ENCODE measurements around the gene GFOD1. TPM values are rescaled to one million over a fixed set of nuclear protein-coding genes. Genes with fewer than 3 reads are reported as not detected.

The GFOD1 gene
- total RNA-seq, 1 donor from 2014 or later: 8.4 TPM

DNA sequence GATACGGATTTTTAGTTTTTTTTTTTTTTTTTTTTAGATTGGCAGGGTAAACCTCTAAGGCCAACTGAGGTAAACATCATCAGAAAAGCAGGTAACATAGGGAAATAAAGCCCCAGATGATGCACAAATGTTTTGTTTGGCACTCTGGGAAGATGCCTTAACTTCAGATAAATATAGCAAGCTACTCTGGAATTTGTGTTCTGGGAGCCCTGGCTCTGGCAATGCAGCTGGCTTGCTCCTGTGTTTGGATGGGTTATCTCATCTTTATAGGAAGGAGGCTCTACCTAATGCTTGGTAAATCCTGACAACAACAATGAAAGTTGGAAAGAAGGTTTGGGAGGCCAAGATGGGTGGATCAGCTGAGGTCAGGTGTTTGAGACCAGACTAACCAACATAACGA lies 77.4 kb downstream of the GFOD1 start:
- TF ChIP-seq, protein P1, sequence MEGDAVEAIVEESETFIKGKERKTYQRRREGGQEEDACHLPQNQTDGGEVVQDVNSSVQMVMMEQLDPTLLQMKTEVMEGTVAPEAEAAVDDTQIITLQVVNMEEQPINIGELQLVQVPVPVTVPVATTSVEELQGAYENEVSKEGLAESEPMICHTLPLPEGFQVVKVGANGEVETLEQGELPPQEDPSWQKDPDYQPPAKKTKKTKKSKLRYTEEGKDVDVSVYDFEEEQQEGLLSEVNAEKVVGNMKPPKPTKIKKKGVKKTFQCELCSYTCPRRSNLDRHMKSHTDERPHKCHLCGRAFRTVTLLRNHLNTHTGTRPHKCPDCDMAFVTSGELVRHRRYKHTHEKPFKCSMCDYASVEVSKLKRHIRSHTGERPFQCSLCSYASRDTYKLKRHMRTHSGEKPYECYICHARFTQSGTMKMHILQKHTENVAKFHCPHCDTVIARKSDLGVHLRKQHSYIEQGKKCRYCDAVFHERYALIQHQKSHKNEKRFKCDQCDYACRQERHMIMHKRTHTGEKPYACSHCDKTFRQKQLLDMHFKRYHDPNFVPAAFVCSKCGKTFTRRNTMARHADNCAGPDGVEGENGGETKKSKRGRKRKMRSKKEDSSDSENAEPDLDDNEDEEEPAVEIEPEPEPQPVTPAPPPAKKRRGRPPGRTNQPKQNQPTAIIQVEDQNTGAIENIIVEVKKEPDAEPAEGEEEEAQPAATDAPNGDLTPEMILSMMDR (IDR thresholded peaks at IDR 0.05): no peak
- DNase-seq (no peak), ATAC-seq (ENCODE audit: low read depth) (no peak)
- Mint-ChIP-seq H3K4me1 (peaks cover 4% of the 10 kb centered on the region), H3K36me3 (ENCODE audit: low read depth) (no peaks in the 10 kb centered on the region), H3K4me3 (no peak overlapping the region), H3K27me3 (no peaks in the 10 kb centered on the region), H3K27ac (no peak overlapping the region), H3K9me3 (no peaks in the 10 kb centered on the region)
- intact Hi-C loops (cut with micrococcal nuclease): no loop called here
- ChIA-PET POLR2A (no interaction called here), CTCF (no interaction called here)

- DNase-seq: no peak
- Mint-ChIP-seq H3K27ac (no peak overlapping the region), H3K27me3 (no peaks in the 10 kb centered on the region), H3K4me3 (no peak overlapping the region), H3K9me3 (no peaks in the 10 kb centered on the region), H3K4me1 (peaks cover 4% of the 10 kb centered on the region), H3K36me3 (ENCODE audit: low read depth) (no peaks in the 10 kb centered on the region)
- TF ChIP-seq, protein P1 (IDR thresholded peaks at IDR 0.05): no peak
- no peak for ATAC-seq (ENCODE audit: low read depth)
- intact Hi-C loops (cut with micrococcal nuclease): no loop called here
- POLR2A ChIA-PET: interaction anchor here (0.6 kb wide), 1 partner anchor 20 kb away, joined by 4 read pairs; no protein-coding TSS in a partner anchor
- CTCF ChIA-PET: interaction anchor here (0.6 kb wide), 1 partner anchor 115 kb away, joined by 3 read pairs; no protein-coding TSS in a partner anchor
These were observed 79.4 kb downstream of the GFOD1 start for GRCh38 chr6:13407709-13408695.

- H3K27me3 Mint-ChIP-seq: no peaks in the 10 kb centered on the region
- CTCF ChIA-PET: no interaction called here
- no peak overlapping the region for H3K4me3 Mint-ChIP-seq
- H3K4me1 Mint-ChIP-seq: peaks cover 4% of the 10 kb centered on the region
- H3K36me3 Mint-ChIP-seq (ENCODE audit: low read depth): no peaks in the 10 kb centered on the region
- DNase-seq (no peak), ATAC-seq (ENCODE audit: low read depth) (no peak)
- intact Hi-C loops (cut with micrococcal nuclease): no loop called here
- POLR2A ChIA-PET: interaction anchor here (0.6 kb wide), 1 partner anchor 20 kb away, joined by 4 read pairs; no protein-coding TSS in a partner anchor
- H3K9me3 Mint-ChIP-seq: no peaks in the 10 kb centered on the region
- peak overlapping the region; percentile 10 for H3K27ac Mint-ChIP-seq
- TF ChIP-seq, protein P1 (IDR thresholded peaks at IDR 0.05): no peak
These were observed 80.1 kb downstream of the GFOD1 start for GRCh38 chr6:13407368-13407708.

DNA sequence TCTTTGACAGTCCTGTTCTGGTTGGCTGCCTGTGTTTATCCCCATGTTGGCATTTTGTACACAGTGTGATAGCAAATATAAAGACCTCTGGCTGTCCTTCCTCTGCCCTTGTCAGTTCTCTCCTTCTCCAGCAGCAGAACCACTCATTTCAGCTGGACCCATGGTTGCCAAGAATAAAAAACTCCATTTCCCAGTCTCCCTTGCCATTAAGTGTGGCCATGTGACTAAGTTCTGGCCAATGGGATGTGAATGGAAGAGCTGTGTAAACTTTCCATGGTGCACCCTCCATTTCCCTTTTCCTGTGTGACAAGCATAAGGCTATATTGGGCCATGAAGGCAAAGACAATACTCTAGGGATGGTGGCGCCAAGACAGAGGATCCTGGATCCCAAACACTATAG lies 80.6 kb downstream of the GFOD1 start:
- DNase-seq: no peak
- Mint-ChIP-seq H3K36me3 (ENCODE audit: low read depth) (no peaks in the 10 kb centered on the region), H3K27ac (no peak overlapping the region), H3K4me1 (peaks cover 4% of the 10 kb centered on the region), H3K27me3 (no peaks in the 10 kb centered on the region), H3K9me3 (no peaks in the 10 kb centered on the region), H3K4me3 (no peak overlapping the region)
- POLR2A ChIA-PET: interaction anchor here (0.6 kb wide), 1 partner anchor 15 kb away, joined by 4 read pairs; no protein-coding TSS in a partner anchor
- intact Hi-C loops (cut with micrococcal nuclease): no loop called here
- TF ChIP-seq, protein P1 (IDR thresholded peaks at IDR 0.05): no peak
- ATAC-seq (ENCODE audit: low read depth): no peak
- CTCF ChIA-PET: no interaction called here

DNA sequence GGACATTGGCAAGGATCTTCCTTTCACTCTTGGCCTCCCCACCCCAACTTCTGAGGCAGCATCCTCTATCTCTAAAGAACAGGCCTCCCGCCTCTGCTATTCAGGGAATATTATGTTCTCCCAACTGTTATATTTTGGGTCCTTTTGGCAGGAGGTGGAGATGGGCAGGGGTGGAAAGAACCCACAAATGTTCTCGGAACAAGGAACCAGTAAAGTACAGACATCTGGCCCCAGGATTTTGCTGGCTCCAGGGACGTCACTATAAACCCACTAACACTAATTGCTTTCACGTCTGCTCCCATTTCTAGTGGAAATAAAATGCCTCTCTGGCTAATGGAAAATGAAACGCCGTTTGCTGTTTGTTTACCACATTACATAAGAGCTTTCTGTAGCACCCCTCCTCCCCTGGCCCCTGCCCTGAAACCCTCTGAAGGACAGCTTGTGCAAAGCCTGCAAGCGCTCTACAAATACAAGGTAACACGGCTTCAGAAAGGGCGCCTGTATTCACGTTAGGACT lies 81.4 kb downstream of the GFOD1 start:
- Mint-ChIP-seq H3K27ac (no peak overlapping the region), H3K9me3 (no peaks in the 10 kb centered on the region), H3K4me3 (no peak overlapping the region), H3K27me3 (no peaks in the 10 kb centered on the region), H3K4me1 (peaks cover 7% of the 10 kb centered on the region), H3K36me3 (ENCODE audit: low read depth) (no peaks in the 10 kb centered on the region)
- CTCF ChIA-PET: no interaction called here
- ATAC-seq (ENCODE audit: low read depth) (no peak), DNase-seq (no peak)
- intact Hi-C loops (cut with micrococcal nuclease): no loop called here
- POLR2A ChIA-PET: no interaction called here
- TF ChIP-seq, protein P1 (IDR thresholded peaks at IDR 0.05): no peak
